Measurements from ENCODE around the gene PPP1R9A. TPM values are rescaled to one million over a fixed set of nuclear protein-coding genes. Genes with fewer than 3 reads are reported as not detected.

Gene PPP1R9A
- polyA plus RNA-seq (2012; ENCODE audit: insufficient read depth, insufficient read length), result not detected

DNA sequence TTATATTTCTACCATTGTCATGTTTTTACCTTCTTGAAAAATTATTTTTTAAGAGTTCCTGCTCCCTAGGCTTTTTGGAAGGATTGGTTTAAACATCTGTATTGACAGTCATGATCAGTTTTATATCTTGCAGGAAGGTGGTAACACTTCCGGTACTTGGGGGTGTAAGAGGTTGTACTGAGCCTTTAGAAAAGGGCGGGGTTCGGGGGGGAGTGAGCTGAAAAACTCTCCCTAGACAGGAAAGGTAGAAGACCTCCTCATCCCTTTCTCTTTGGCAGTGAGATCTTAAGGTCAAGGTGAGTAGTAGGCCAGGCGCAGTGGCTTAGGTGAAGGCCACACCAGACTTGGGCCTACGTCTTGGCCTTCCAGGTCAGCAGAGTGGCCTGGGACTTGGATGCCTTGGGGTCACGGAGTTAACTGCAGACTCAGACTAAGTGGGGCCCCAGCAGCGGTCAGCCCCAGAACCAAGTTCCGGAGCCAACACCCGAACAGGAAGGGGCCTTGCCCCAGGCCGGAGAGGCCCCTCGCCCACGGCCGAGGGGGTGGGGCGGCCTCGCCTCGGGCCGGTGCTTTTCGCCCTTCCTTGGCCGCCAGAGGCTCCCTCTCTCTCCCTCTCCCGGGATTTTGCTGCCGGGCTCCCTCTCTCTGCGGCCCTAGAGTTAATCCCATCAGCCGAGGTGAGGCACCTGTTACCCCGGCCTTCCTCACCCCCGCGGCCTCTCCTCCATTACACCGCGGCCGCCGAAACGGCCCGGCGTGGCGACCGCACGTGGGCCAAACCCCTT, at the start of gene PPP1R9A:
Gene PPP1R9A, plus strand, starts transcription at position 569 of the 785 bp plus-strand sequence. CDS start 2,520 bp downstream, outside the sequence.
- no peak within 1 kb of the TSS for H3K4me3 ChIP-seq (ENCODE audit: low read length)
- DNase-seq (ENCODE audit: low read depth, low spot score), result no peak

DNA sequence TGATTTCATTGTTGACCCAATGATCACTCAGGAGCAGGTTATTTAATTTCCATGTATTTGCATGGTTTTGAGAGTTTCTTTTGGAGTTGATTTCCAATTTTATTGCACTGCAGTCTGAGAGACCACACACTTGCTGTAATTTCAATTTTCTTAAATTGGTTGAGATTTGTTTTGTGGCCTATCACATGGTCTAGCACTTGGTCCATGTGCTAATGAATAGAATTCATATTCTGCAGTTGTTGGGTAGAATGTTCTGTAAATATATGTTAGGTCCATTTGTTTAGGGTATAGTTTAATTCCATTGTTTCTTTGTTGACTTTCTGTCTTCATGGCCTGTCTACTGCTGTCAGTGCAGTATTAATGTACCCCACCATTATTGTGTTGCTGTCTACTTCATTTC, 36.3 kb upstream of the PPP1R9A start:
- DNase-seq (ENCODE audit: low read depth, low spot score), result no peak
- H3K4me3 ChIP-seq (ENCODE audit: low read length), result no peak overlapping the region

DNA sequence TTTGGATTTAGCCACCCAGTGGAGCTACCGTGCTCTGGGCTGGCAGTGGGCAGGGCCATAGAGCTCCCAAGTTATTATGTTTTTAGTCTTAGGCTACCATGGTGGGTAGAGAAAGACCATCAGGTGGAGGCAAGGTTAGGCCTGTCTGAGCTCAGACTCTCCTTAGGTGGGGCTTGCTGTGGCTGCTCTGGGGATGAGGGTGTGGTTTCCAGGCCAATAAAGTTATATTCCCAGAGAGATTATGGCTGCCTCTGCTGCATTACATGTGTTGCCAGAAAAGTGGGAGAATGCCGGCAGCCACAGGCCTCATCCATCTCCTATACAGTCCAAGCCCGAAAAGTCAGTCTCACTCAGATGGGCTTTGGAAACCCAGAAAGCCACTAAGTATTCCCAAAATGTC, 34.2 kb upstream of the PPP1R9A start:
- DNase-seq (ENCODE audit: low read depth, low spot score), result no peak

DNA sequence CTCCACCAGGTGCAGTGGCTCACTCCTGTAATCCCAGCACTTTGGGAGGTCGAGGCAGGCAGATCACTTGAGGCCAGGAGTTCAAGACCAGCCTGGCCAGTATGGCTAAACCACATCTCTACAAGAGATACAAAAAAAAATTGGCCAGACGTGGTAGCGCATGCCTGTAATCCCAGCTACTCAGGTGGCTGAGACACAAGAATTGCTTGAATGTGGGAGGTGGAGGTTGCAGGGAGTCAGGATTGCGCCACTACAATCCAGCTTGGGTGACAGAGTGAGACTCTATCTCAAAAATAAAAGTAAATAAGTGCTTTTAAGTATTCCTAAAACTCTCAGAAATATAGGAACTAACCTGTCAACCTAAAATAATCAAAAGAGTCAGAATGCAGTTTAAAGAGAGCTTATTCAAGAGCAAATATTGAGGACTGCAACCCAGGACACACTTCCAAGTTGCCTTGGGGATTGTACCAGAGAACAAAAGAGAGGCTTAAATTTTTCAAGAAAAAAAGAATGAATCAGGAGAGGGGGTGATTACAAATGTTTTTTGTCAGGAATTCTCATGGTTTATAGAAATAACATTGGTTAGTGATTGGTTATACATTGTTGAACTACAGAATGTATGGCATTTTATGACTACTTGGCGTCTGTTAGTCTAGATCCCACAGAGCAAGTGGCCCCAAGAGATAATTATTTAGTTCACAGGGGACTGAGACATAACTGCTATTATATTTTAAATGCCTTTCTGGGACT, 33.2 kb upstream of the PPP1R9A start:
- DNase-seq (ENCODE audit: low read depth, low spot score), result no peak
- no peak overlapping the region for H3K4me3 ChIP-seq (ENCODE audit: low read length)

More for the DNA sequence above, 34.2 kb upstream of the PPP1R9A start:
- no peak overlapping the region for H3K4me3 ChIP-seq (ENCODE audit: low read length)

DNA sequence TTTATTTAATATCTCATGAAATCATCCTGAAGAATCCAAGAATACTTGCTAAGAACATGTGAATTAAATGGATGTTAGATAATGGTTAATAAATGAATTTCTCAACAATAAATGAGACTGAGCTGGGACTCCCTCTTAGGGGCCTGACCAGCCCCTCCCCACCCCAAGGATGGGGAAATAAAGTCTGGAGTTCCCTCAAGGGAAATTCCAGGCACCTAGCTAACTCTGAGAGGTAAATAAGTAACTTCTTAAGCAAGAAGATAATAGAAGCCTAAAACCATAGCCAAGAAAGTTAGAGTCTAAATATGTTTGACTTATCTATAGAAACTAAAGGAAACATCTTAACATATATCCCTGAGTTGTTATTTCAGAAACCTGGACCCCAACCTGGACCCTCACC, 32.2 kb upstream of the PPP1R9A start:
- no peak for DNase-seq (ENCODE audit: low read depth, low spot score)
- no peak overlapping the region for H3K4me3 ChIP-seq (ENCODE audit: low read length)

DNA sequence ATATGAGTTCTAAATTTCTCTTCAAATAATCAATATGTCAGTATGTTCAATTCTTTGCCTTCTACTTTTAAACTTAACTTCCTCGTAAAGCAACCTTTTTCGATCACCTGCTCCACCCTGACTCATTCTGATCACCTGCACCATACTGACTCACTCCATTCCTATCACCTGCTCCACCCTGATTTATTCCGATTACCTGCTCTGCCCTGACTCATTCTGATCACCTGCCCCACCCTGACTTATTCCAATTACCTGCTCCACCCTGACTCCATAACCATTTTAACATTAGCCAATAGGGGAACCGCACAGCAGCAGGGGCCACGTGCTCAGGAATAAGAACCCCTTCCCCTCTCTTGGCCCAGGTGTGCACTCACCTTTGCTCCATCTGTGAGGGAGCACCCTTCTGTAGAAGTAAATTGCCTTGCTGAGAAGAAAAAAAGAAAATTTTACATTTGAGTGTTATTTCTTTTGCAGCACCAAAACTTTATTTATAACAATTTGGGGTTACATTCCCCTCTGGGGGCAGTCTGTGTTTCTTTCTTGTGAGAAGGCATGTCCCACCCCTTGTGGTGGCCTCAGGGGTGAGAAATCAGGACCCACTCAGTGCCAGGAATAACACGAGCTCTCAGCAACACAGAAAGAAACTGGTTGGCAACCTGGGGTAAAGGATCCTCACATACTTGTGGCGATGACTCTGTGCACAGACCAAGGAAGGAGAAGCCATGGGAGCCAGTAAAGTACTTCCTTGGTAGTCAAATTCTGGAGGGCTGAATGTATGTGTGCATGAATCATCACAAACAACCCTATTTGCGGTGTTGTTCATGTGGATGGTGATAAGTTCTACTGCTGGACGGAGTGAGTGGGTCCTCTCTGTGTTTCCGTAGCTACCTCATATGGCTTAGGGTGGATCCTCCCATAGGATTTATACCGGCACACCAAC, 29.4 kb upstream of the PPP1R9A start:
- H3K4me3 ChIP-seq (ENCODE audit: low read length), result no peak overlapping the region
- DNase-seq (ENCODE audit: low read depth, low spot score), result no peak

DNA sequence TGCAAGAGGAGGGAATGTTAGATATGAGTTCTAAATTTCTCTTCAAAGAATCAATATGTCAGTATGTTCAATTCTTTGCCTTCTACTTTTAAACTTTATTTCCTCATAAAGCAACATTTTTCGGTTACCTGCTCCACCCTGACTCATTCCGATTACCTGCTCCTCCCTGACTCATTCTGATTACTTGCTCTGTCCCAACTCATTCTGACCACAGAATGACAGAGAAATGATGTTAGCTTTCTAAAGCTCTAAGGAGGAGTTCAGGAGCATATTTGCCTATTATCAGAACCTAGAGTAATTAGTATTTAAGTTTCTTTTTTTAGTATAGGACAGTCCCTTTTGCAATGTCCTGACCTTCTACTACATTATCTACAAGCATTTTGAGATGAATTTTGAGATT, 24.5 kb upstream of the PPP1R9A start:
- no peak overlapping the region for H3K4me3 ChIP-seq (ENCODE audit: low read length)
- DNase-seq (ENCODE audit: low read depth, low spot score), result no peak

DNA sequence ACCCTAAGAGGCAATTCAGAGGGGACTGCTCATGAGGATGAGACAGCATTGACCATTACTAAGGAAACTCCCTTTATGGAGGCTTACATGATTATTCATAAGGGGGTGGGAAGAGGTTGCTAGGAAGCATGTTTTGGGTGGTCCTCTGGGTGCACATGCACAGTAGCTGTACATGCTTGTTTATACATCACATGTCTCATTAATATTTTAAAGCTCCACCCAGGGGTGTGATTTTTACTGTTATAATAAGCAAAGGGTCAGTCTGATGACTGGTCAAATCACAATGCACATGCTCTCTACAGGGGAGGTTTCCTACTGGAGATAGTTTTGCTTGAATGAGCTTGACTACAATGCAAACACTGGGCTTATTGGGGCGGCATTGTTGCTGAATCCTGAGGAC, 23.8 kb upstream of the PPP1R9A start:
- H3K4me3 ChIP-seq (ENCODE audit: low read length), result no peak overlapping the region
- no peak for DNase-seq (ENCODE audit: low read depth, low spot score)

DNA sequence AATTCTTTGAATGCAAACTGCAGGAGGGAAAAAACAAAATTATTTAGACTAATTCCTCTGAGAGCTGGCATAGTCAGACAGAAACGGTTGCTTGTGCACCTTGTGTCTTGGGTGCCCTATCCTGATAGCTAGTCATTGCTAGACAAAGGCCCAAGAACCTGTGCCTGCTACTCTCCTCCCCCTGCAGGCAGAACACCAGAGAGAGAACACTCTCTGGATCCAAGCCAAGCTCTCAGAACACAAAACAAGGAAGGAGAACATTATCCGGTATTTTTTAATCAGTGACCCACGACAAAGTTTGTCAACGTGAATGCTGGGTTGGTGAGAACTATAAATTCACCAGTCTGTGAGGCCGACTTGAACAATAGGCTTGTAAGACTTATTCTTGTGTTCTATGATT, 18.8 kb upstream of the PPP1R9A start:
- DNase-seq (ENCODE audit: low read depth, low spot score), result no peak
- no peak overlapping the region for H3K4me3 ChIP-seq (ENCODE audit: low read length)

DNA sequence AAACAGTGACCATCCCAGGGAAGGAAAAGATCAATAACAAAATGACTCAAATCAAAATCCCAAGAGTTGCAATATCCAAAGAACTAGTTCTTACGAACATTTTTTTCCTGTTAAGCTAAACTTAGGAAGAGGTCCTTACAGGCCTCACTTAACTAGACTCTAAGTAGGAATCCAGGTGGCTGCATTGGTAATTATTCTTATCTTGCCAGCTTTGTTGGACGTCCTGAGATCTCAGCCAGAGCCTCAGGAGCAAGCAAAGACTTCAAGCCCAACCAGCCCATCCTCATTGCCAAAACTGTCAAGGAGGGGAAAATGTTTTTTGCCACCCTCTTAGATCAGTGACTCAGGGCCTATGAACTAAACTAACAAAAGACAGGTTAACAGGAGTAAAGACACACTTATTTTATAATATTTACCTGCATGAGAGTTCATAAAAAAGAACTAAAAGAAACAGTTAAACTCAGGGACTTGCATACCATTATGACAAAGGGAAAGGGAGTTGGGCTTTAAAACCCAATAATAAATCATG, 18.3 kb upstream of the PPP1R9A start:
- no peak overlapping the region for H3K4me3 ChIP-seq (ENCODE audit: low read length)
- DNase-seq (ENCODE audit: low read depth, low spot score), result no peak

DNA sequence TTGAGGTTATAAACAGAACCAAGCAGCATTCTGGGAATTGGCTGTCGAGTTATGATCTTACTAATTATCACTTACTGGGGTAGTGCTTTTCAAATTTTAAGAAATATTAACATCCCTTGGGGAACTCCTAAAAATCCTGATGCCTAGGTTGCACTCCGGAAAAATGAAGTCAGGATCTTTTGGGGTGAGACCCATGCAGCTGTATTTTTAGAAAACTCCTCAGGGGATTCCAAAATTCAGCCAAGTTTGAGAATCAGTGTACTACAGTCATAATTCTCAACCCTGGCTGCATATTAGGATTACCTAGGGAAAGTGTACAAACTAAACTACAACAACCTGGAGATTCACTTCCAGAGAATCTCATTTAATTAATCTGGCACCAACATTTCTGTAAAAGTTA, 17.2 kb upstream of the PPP1R9A start:
- H3K4me3 ChIP-seq (ENCODE audit: low read length), result no peak overlapping the region
- no peak for DNase-seq (ENCODE audit: low read depth, low spot score)

DNA sequence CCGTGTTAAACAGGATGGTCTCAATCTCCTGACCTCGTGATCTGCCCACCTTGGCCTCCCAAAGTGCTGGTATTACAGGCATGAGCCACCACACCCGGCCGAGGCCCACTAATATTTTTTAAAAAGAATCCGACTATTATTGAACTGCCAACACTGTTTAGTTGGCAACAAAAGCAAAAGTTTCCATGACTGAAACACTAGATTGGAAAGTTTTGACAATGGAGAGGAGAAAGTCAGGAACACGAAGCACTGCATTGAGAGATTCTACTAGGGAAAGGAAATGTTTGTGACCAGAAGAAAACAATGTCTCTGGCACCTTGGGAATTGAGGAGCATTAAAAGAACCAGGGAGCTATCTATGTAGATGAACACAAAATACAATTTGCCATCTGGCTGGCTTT, 13.7 kb upstream of the PPP1R9A start:
- no peak overlapping the region for H3K4me3 ChIP-seq (ENCODE audit: low read length)
- no peak for DNase-seq (ENCODE audit: low read depth, low spot score)

DNA sequence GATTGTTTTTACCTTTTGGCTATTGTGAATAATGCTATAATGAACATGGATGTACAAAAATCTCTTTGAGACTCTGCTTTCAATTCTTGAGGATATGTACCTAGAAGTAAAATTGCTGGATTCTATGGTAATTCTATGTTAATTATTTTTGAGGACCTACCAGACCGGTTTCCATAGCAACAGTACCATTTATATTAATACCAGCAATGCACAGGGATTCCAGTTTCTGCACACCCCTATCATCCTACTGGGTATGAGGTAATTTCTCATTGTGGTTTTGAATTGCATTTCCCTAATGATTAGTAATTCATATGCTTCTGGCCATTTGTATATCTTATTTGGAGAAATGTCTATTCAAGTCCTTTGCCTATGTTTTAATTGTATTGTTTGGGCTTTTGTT, 9.9 kb upstream of the PPP1R9A start:
- no peak overlapping the region for H3K4me3 ChIP-seq (ENCODE audit: low read length)
- DNase-seq (ENCODE audit: low read depth, low spot score), result no peak

DNA sequence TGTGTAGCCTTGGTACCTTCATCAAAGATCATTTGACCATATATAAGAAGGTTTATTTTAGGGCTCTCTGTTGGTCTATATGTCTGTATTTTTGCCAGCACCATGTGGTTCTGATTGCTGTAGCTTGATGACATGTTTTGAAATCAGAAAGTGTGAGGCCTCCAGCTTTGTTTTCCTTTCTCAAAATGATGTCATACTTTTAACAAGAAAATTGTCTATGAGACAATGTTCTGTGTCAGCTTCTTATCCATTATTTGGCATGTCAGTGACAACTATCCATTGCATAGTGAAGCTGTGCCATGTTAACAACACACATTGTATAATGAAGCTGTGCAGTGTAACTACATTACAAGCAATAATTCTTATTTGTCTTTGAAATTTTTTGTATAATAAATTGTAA, 9.1 kb upstream of the PPP1R9A start:
- no peak overlapping the region for H3K4me3 ChIP-seq (ENCODE audit: low read length)
- no peak for DNase-seq (ENCODE audit: low read depth, low spot score)

DNA sequence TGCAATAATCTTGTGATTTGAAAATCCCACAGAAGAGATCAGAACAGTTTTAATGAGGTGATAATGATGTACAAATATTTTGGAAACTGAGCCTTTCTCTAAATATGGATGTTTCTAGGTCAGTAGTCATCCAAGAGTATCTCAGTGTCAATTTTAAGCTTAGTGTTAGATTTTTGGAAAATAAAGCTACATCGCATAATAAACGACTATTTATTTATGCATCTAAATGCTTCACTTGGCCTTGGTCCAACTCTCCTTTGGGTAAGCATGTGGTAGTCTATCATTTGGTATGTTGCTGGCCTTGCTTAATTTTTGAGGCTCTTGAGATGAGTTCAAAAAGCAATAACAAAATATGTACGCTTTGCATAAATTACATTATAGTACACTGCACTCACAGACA, 5.4 kb upstream of the PPP1R9A start:
- H3K4me3 ChIP-seq (ENCODE audit: low read length), result no peak overlapping the region
- no peak for DNase-seq (ENCODE audit: low read depth, low spot score)

DNA sequence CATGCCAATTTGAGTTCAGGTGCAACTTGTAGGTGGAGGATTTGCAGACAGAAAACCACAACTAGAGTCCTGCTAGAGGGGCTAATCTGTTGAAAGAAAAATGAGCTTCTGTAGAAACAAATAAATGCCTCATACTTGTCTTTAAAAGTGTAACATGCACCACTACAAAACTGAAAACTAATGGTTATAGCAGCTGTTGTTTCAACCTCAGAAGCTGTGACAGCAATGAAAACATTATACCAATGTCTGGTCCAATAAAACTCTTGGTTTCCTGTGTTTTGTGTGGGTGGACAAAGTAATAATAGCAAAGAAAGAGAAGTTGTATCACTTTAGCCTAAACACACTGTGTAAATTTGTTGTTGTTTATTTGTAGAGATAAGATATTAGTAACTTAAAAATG, 3.4 kb upstream of the PPP1R9A start:
- no peak for DNase-seq (ENCODE audit: low read depth, low spot score)
- no peak overlapping the region for H3K4me3 ChIP-seq (ENCODE audit: low read length)

DNA sequence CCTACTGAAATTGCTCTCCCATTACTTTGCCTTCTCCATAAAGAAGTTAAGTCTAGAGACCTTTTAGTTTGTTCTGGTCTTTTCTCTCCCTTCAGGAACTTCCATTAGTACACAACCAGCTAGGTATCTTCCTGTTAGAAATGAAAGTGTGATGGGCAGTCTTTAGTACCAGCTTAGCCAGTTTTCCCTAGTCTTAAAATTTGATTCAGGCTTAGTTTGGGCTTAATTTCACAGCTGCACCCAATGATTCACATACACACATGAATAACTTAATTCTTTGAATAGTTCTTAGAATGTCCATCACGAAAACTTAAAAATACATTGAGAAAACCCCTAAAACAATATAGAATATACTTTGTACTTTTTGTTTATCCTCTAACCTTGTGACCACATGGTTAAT, 2.4 kb upstream of the PPP1R9A start:
- no peak overlapping the region for H3K4me3 ChIP-seq (ENCODE audit: low read length)
- DNase-seq (ENCODE audit: low read depth, low spot score), result no peak

DNA sequence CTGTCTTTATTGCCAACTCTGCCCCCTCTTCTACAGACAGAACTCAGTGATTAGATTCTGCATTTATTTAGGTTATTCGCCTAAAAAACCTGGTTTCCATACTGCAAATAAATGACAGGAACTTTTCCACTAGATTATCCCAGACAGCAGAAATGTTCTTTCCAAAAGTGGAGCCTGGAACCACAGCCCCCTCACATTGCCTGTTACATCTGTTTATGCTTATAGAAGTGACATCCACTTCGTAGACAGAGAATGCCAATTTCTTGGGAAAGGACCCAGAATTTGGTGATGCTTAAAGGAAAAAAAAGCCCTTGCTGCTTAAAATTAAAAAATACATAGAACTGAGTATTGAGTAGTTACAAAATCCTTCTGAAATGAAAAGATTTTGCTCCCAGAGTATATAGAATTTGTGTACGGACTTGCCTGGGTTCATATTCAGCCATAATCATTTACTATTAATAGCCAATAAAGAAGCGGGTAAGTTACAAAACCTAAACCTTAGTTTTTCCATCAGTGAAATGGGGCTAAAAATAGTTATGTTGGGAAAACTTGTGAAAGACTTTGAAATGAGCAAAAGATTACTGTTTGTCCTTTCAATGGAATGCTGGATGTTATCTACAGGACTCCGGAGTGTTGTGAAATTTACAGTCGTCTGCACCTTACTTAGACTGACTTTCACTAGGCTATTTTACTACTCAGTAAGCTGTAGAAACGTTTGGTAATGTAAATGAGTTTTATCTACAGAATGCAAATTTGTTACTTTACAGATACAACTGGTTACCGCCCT, 1.1 kb upstream of the PPP1R9A start:
- no peak overlapping the region for H3K4me3 ChIP-seq (ENCODE audit: low read length)
- no peak for DNase-seq (ENCODE audit: low read depth, low spot score)

Data from Jurkat, Clone E6-1 (cell line).